Activated CD4-positive, CD25-positive, alpha-beta regulatory T cell treated with anti-CD3 and anti-CD28 coated beads, Interleukin-2, amount 50 U/mL, for 24 hours (primary cell): Measurements from ENCODE around the gene TMEM37.

Experiments used
- ATAC-seq, 2 donors: fragments of 150-1000 bp; cut with Tn5 transposase; one replicate each; pipeline ENCODE4 v1.10.0; 2021; ENCODE audit warnings: mild to moderate bottlenecking in 1 of 2, moderate library complexity in 1 of 2

The TMEM37 gene

GRCh38 chr2:119419803-119420508 is 11.7 kb upstream of the TMEM37 start:
- no peak for ATAC-seq

- ATAC-seq, result no peak
These were observed 10.3 kb upstream of the TMEM37 start for GRCh38 chr2:119421304-119421703.

DNA sequence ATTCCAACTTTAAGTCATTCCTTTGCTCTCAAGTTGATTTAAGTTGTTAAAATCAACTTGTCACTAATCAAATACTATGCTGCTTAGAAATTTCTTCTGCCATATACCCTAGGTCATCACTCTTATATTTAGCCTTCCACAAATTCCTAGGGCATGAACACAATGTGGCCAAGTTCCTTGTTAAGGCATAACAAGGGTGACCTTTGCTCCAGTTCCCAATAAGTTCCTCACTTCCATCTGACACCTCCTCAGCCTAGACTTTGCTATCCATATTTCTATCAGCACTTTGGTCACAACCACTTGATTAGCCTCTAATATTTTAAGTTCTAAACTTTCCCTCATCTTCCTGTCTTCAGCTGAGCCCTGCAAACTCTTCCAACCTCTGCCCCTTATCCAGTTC is 9.9 kb upstream of the TMEM37 start:
- no peak for ATAC-seq

DNA sequence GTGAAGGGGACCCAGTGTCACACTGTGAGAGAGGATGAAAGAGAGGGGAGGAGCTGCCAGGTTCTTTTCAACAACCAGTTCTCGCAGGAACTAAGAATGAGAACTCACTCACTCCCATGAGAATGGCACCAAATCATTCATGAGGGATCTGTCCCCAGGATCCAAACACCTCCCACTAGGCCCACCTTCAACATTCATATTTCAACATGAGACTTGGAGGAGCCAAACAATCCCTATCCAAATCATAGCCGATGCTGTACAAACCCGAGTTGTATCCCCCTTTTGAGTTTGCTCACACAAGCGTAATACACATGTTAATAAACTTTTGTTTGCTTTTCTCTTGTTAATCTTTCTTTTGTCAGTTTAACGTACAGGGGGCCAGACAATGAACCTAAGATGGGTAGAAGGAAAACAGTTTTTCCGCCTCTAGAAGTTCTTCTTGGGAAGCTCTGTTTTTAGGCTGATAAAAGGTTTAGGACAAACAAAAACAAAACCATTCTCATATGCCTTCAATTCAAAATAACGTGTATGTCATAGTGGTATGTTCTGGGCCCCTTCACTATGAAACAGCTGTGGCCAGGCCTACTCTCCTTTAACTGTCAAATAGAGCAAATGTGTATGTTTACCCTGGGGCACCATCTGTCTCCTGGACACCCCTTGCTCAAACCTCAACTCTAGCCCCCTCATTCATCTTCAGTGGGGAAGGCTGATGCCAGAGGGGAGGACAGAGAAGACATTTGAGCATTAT is 9.1 kb upstream of the TMEM37 start:
- no peak for ATAC-seq

GRCh38 chr2:119423108-119423444 is 8.6 kb upstream of the TMEM37 start:
- no peak for ATAC-seq

DNA sequence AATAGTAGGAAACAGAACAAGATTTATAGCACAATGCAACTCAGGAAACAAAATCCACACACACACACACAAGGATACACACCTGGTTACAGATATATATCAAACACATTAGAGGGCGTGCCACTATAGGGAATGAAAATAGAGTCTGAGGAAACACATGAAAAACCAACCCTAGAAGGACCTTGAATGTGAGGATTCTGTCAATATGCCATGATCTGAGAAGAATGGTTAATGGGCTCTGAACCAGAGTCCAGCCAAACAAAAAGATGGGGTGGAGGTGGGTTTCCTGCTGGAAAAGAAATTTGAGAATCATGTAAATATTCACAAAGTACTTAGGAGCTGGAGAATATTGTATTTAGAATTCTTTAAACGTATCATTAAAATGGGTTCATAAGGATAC is 7.8 kb upstream of the TMEM37 start:
- no peak for ATAC-seq

DNA sequence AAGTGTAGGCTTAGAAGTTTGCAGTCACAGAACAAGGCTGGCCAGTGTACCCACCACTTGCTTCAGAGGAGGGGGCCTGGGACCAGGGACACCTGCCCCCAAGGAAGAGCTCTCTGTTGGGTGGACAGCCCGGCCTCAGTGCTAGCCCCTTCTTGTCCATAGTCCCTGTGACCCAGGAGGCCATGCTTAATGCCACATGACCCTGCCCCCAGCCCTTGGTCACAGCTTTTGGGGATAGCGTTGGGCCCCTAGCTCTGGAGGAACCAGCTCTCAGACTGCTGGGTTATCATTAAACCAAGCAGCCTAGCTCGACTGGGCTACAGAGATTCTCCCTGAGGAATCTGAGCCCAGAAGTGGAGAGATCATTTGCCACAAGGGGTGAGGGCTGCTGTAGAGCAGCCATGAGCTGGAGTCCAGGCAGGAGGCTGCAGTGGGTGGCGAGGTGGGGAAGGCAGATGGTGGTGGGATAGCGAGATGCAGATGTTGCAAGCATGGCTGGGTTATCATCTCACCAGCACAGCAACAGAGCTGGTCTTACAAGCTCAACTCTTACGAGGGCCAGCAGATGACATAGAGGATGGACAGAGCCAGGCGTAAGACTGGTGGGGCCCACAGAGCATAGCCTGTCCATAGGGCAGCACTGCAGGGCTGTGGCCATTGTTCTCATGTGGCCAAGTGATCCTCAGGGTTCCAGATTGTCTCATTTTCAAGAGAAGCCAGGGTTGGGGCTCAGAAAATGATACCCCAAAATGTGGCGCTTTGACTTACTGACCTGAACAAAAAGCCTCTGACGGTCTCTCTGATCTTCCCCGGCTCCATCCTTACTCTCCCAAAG is 7.2 kb upstream of the TMEM37 start:
- no peak for ATAC-seq

DNA sequence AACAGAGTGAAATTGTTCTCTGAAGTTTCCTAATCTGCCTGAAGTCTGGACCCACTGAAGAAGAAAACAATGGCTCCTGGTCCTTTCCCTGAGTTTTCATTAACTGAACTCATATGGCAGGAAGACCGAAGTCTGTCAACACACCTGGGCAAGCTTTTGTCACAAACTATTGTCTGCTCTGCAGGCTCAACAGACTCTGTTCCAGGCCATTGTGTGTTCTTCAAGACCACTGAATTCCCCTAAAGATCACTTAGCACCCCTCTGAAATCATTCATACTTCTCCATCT is 6.6 kb upstream of the TMEM37 start:
- no peak for ATAC-seq

GRCh38 chr2:119425620-119426395 is 5.8 kb upstream of the TMEM37 start:
- no peak for ATAC-seq

GRCh38 chr2:119426396-119426675 is 5.3 kb upstream of the TMEM37 start:
- no peak for ATAC-seq

DNA sequence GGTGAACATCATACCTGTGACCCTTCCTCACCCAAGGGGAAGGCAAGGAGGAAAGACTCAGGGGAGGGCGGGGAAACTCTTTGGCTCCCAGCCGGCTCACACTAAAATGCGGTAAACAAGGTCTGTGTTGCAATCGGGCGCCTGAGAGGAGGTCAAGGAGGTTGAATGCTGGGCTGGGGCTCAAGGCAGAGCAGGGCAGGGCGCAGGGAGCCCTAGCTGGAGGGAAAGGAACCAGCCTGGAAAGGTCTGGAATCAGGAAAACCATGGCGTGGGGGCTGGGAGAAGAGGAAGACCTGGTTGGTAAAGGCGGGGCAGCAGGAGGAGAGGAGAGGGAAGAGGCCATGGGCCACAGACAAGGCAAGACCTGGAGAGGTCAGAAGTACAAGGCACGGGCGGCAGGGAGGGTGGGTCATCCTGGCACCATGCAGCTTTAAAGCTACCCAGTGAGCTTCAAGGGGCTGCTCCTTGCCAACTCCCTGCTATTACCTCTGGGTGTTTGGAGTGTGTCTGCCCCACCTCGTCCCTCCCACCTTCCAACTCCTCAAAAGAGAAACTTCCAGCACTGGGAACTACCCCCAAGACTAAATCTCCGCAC is 4.8 kb upstream of the TMEM37 start:
- ATAC-seq, result no peak

DNA sequence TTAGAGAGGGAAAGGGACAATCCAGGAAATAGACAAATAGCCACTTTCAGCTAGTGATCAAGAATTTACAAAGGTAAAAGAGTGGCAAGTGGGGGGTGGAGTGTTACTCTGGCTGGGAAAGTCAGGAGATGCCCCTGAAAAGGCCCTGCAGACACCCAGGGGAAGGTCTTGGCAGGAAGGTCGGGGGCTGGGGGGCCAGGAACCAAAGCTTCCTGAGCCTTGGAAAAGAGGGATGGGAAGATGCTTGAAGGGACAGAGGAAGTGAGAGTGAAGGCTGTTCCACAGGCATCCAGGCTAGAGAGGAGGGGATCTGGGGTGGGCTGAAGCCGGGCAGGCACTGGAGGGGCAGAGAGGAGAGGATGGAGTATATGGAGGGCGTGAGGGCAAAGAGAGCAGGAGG is 3.9 kb upstream of the TMEM37 start:
- ATAC-seq, result no peak

DNA sequence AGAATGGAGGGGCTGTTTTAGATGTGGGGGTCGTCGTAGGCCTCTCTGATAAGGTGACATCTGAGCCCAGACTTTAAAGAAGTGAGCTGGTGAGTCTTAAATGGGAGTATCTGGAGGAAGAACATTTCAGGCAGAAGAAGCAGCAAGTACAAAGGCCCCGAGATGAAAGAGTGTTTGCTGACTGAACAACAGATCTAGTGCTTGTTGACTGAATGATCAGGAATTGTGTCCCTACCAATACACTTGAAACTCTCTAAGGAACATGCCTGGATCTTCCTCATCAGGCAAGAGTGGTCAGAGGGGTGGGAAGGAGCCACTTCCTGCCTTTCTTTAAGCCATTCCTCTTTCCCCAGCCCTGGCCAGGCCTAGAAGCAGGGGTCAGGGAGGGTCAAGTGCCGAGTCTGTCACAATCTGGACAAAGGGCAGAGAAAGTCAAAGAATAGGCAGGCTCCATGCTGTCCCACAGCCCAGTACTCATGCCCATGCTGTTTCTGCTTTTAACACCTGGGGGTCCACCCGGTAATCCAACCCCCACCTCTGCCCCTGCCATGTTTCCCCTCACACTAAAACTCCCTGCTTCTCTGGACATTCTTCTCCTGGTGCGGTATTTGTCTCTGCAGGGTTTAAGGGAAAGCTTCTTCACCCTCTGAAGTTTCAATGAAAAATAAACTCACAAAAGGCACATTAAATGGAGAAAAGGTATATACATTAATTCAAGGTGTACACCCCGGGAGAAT is 3.0 kb upstream of the TMEM37 start:
- ATAC-seq, result no peak

- ATAC-seq, result no peak
These were observed 2.3 kb upstream of the TMEM37 start for GRCh38 chr2:119429225-119429981.

GRCh38 chr2:119430023-119430498 is 1.6 kb upstream of the TMEM37 start:
- no peak for ATAC-seq

DNA sequence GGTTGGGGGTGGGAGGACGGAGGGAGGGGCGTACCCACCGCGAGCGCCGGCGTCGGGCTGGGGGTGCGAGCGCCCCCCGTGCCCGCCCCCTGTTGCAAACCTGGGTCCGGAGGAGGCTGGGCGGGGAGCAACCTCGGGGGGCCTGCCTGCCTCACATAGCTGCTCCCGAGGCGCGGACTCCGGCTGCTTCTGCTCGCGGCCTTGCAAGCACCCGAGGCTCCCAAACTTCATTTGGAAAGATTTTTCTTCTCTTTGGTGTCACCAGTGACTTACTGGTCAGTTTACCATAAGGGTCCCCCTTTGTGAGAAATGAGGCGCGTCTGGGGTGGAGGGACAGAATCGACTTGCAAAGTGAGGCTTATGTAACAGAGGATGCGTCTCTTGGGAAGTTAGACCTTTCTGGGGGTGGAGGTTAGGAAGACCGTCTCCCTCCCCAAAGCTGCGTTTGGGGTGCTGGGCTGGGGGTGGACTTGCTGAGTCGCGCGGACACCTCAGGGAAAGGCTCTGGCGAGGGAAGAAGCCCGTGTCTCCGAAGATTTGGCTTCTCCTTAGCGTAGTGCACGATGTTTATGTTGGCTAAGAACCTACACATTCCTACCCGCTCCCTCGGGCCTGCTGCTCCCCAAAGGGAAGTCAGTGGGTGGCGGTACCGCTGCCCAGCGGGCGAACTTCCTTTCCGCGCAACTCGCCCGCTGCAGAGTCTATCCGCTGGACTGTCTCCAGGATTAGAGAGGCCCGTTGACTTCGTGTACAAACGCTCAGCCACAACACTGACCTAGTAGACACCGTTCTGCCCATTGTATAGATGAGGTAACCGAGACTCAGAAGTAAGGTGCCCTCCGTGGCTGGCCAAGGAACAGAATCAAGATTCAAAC is 559 bp downstream of the TMEM37 start:
- ATAC-seq, result no peak

DNA sequence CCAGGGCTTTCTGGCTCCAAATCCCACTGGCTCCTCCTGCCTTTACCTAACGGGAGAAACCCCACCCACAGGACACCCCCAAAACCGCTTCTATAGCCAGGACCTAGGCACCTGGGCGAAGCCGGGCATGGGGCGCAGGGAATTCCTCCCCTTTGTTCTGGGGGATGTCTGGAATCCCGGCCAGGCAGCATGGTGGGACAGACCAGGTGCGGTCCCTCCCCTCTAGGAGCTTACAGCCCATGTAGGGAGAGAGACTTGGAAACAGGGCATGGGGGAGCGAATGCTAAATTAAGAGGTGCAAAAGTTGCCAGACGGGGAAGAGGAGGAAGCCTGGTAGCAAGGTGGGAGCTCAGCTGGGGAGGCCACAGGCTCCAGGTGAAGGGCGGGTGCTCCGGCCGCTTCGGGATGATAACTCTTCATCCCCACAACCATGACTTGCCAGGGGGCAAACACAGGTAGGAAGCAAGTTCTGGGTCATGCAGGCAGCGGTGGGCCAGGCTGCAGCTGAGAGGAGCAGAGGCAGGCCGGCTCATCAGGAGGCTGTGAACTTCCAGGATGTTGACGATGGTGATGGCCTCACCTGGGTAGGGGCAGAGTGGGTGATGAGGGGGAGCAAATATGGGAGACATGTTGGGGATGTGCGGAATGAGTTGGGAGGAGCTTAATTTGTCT is 1.3 kb downstream of the TMEM37 start:
- no peak for ATAC-seq

DNA sequence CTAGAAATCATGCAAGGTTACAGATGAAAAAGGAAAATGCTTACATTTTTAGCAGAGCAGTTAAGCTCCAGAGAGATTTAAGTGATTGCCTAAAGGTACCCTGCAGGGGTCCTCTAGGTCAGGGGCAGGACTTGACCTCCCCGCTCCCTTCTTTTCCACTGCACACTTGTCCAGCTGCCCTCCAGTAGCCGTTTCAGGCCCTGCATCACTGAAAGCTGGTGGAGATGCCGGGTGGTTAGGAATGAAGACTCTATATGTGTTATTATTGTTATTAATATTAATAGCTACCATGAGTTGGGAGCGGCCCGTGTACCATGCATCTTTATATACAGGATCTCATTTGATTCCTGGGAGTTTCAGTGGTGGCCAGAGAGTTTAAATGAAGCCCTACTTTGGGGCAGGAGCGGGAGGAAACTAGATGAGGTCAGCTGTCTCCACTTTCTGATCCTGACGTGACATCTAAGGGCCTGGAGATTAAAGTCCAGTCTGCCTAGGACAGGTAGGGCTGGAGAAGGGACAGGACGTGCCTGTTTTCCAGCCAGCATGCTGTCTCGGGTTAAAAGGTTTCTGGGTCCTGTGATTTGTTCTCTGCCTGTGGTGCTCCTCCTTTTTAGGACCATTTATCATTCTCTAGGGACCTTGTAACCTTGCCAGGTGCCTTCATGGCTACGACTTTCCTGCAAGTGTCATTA is 2.1 kb downstream of the TMEM37 start:
- no peak for ATAC-seq

GRCh38 chr2:119434664-119435063 is 3.0 kb downstream of the TMEM37 start:
- ATAC-seq, result no peak
